GM21737 (cell line): Measurements from ENCODE around the gene HINT3.
A peak's percentile ranks its signal among the peaks of the same experiment; 100 is the strongest.
"Not testable (repeated sequence)": the region's sequence is repeated elsewhere in the genome, so short reads cannot be mapped to it uniquely, and the experiment has no call there.

Experiments used
- ATAC-seq: cut with Tn5 transposase; IDR thresholded peaks from one replicate; pipeline ENCODE4 v1.9.1; 2021; ENCODE audit warnings: mild to moderate bottlenecking, moderate library complexity; ENCODE audit not compliant: unreplicated experiment

The HINT3 gene

DNA sequence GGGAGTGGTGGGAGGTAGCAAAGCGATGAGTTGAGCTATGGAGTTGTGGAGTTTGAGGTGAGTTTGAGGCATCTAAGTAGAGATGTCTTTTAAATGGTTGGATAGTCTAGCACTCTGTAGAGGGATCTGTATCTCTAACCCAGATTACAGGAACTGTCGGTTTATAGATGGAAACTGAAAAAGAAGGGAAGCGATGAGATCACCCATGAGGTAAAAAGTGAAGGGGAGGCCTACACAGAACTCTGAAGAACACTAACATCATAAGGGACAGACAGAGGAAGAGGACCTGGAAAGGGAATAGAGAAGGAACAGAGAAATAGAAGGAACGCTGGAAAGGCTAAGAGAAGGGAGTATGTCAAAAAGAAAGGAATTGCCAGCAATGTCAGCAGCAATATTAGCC, 2.5 kb downstream of the HINT3 start:
- ATAC-seq = no peak

DNA sequence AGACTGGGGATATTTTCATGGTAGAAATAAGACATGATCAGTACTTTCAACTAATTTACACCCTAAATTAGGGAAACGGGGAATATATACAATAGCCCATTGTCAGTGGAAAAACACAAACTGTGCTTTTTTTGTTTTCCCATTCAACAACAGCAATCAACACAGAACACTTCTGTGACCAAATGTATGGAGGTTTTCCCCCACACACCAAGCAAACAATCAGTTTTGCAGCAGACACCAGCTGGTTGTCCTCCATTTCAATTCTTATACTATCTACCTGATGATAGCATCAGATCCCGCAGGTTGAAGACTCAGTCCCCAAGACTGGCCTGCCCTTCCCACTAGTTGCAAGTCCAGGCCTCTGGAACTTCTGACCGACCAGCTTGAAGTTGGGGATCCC, 4.5 kb downstream of the HINT3 start:
- no peak for ATAC-seq

DNA sequence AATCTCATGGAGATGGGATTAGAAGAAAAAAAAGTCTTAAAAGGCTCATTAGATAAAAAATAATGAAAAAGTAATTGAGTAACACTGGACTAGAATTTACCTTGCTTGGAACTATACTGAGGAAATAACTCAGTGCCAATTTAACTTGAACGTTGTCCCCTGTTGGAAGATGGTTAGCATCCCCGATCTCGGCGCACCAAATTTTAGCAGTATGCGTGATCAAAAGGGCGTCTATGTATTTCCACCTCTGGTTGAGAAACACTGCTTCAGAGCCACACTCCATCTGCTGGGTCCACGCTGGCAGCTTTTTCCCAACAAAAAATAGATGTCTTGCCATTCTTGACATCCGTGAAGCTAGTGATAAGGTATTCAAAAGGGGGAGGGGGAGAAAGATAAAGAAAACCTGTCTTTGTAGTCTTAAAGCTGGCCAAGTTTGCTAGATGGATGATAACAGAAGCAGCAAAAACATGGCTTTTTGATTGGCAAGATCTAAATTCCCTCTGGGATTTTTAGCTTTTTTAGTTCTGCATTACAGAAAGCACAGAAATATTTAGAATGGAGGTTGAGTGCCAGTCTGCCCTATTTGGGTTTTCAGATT, 6.4 kb downstream of the HINT3 start:
- no peak for ATAC-seq

DNA sequence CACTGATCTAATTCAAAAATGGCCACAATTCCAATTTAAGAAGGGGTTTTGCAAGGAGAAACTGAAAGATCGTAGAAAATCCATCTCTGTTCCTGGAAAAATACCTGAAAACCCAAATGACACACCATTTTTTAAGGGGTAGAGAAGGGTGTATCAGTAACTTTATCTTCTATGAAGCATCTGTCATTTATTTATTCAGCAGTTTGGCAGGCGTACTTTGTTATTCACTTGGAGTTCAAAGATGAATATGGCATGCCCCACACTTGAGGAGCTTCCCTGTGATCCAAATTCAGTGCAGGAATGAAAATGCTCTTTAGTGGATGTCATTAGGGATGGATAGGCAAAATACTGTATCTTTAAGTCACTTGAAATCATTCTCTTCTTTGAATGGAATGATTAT, 7.2 kb downstream of the HINT3 start:
- no peak for ATAC-seq

DNA sequence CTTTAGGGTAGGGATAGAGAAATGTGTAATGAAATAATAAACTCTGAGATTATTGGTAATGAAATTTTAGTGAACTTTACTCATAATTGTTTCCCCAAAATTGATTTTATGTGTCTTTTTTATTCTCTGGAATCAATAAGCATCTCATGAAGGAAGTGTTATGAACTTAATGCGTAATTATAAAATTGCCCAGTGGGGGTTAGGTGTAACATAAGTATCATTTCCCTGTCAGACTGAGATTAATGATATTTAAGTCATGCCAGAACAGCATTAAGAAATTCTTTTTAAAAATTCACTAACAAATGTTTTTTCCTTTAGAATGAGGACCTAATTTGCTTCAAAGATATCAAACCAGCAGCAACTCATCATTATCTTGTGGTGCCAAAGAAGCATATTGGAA, 10.0 kb downstream of the HINT3 start:
- ATAC-seq = no peak

DNA sequence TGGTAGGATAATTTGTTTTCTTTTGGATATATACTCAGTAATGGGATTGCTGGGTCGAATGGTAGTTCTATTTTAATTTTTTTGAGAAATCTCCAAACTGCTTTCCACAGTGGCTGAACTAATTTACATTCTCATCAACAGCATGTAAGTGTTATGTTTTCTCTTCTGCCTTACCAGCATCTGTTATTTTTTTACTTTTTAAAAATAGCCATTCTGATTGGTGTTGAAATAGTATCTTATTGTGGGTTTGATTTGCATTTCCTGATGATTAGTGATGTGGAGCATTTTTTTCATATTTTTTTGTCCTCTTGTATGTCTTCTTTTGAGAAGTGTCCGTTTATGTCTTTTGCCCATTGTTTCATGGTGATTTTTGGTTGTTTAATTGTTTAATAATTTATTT, 11.9 kb downstream of the HINT3 start:
- ATAC-seq = no peak

DNA sequence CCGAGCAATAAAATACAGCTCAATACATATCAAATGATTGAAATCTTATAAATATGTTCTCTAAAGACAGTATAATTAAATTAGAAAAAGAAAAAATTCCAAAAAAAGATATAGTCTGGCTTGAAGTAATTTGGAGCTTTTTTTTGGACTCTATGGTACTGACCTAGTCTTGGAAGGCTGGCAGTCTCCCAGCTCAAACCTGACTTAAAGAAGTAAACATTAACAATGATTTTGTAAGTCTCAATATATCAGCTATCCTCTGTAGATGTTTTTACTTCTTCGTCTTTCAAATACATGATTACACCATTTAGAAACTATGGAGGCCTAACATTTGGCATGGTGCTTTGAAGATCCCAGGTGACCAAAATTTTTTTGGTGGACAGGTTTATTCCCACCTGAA, 14.2 kb downstream of the HINT3 start:
- ATAC-seq = no peak

DNA sequence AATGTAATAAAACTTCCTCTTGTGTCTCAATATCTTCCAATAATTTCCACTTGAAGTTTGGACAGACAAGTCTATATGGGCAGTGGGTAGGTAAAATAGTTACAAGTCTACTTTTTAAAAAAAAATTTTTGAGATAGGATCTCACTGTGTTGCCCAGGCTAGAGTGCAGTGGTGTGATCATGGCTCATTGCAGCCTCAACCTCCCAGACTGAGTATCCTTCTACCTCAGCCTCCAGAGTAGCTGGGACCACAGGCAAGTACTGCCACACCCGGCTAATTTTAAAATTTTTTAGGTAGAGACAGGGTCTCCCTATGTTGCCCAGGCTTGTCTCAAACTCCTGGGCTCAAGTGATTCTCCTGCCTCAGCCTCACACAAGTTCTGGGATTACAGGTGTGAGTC, 15.9 kb downstream of the HINT3 start:
- ATAC-seq = not testable (repeated sequence)

DNA sequence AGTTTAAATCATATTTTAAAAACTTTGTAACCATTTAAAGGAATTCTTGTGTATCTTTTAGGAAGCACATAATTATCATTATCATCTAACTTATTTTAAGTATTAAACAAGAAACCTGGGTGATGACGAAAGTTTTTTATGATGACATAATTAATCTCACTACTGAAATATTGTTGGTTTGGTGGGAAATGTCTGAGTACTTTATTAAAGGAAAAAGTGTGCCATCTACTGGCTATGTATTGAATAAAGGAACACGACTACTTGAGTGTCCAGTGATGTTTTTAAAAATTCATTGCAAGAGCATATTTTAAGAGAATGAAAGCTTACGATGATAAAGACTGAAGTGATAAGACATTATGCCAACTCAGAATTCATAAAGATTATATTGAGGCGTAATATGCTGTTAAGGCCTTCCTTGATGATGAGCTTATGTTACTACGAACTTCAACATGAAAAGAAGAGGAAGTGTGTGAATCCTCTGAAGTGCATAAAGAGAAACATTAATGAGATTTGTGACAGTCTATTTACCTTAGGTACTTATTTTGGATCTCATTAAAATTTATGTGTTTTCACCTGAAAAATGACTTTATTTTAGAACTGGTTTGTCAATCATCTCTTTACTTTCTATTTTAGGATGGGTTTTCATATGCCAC, 17.8 kb downstream of the HINT3 start:
- ATAC-seq = peak; percentile 85

DNA sequence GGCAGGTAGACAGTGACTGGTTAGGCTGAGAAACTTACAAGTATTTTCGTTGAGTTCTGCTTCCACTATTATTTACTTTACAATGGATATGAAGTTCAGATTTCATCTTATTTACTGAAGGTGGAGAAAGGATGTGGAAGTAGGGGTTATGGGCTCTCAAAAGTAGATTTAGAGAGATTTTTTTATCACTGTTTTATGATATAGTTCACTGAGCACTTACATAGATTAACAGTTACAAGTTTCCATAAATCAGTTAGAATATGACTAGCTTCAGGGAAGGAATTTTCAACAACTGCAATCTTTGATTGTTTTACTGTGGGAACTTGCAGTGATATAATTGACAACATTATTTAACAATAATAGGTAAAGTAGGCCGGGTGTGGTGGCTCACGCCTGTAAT, 22.5 kb downstream of the HINT3 start:
- no peak for ATAC-seq

DNA sequence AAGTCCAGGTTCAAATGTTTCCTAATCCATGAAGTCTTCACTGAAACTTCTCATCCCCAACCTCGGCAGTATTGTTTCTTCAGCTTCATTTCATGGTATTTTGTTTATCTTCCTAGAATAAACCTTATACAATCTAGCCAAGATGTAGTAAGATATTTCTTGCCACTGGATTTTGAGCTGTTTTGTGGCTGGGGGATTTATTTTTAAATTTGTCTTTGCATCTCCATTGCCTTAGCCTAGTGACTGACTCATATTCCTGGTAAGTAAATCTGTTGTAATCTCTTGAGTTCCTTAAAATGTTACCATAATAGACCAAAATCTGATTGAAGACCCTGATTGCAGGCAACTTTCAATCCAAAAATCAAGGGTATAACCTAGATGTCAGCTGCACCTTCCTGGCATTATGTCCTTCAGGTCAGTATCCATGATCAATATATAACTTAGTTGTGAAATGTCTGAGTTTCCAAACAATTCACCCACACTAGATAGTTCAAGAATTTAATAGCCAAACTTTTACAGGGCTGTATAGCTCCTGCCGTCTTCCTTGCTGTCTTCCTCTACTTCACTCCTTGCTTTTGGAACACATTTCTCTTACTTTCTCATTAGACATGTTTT, 25.1 kb downstream of the HINT3 start:
- ATAC-seq = no peak

DNA sequence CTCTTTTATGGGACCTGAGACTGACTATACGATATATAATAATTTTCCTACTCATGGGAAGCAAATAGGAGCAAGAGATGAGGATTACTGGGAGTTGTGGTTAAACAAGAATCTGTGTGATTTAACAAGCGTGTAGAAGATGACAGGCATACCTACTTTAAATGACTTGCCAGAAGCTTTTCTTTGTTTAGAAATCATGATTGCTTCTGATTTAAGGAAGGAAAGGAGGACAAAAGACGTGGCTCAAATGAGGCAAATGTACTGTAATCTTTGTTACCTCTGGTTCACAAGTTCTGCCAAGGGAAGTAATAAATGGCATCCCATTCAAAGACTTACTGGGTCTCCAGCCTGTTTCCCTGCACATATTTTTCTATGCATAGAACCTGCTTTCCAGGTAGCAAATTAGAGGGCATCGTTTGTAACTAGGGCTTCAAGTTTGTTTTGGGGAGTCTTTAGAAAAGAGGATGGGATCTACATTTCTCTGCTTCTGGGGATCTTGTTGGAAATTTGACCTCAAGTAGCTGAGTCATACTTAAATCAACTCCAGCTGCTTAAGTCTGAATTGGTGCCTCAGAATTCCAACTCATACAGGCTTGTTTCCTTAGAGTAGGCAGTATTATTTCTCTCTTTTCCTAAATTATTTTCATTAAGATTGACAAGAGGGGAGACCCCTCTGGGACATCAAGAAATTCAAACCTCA, 26.8 kb downstream of the HINT3 start:
- no peak for ATAC-seq

DNA sequence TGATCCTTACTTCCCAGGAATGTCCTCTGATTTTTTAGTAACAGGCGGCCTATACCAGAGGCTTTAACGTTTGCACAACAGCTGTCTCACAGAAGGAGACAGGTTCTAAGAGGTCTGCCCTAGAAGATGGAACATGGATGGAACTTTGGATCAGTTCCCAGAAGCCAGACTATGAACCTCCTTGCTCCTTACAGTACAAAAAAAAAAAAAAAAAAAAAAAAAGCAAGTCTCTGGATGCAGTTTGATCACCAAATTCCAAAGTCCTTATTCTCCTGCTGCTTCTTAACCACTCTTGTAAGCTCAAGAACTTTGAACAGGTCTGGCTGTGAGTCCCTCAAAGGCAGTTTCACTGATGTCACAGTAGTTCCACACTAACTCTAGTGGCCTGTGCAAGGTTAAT, 27.7 kb downstream of the HINT3 start:
- no peak for ATAC-seq

DNA sequence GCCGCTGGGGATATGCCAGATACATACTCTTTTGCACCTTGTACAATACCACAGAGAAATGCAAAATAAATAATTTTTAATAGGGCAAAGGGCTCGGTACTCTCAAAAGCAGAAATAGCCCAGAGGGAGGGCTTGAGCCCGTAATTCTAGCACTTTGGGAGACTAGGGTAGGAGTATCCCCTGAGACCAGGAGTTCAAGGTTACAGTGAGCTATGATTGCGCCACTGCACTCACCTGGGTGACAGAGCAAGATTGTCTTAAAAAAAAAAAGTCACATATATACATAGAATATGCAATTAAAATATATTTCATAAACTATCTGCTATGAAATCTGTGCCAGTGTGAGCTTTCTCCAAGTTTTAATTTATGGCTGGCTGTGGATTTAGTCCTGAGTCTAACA, 29.0 kb downstream of the HINT3 start:
- no peak for ATAC-seq

DNA sequence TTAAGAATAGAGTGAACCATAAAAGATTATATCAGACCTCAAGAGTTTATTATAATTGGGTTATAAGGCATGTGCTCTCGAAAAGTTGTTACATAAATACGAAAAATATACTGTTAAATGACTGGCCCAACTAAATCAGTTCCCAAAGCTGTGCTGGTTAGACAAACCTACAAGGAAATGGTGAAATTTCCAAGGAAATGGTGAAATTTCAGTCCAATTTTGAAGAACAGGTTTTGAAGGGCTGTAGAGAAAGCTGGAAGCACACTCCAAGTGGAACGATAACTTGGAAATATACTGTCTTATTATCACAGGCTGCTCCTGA, 29.4 kb downstream of the HINT3 start:
- no peak for ATAC-seq

DNA sequence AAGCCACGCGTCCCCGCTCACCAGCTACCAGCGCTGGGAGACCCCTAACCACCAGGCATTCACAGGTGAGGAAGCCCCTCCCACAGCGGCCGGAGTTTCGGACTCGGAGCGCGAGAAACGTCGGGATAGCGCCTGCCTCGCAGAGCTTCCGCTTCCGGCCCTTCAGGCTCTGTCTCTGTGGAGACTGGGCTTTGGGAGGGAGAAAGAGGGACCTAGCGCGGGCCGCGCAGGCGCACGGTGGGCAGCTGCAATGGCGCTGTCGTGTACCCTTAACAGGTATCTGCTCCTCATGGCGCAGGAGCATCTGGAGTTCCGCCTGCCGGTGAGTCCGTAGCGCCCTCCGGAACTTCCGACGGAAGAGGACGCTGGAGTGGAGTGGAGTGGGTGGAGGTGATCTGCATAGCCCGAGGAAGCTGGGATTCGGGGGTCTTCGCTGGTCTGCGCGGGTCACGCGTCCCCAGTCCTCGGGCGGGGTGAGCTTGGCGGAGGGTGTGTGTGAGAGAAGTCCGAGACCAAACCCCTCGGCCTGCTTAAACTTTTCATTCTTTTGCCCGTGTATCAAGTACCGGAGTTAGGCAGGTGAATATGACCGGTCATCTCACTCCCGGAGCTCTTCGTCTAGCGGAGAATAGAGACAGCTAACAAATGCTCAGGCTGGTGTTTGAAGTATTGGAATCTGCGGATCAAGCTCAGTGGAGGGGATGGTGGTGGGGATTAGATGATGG, 29.9 kb downstream of the HINT3 start, which contains the start of gene TRMT11:
Gene TRMT11, plus strand, starts transcription at position 240 of the 725 bp plus-strand sequence. Its CDS starts 11 bp downstream, at position 251.
- peak; percentile 98 for ATAC-seq

DNA sequence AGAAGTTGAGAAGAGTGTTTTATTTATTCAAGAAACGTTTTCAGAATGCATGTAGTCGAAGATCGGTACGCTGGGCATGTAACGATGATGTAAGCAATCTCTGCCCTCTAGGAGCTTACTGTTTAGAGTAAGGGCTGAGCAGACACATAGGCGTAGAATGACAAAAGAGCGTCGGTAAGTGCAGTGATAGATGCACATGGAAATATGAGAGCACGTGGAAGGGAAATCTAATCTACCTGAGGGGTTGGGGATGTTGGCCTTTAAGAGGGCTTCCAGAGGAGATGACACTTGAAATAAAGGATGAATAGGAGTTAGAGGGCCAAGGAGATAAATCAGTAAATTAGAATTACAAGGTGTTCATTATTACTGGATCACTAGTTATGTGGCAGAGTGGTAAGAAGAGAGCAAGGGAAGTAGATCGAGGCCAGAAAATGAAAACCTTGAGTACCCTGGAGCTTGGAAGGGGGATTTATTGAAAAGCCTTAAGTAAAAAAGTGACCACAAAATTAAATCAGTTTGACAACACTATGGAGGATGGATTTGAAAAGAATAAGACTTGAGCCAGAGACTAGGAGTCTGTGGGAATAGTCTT, 30.6 kb downstream of the HINT3 start:
- peak; percentile 20 for ATAC-seq

DNA sequence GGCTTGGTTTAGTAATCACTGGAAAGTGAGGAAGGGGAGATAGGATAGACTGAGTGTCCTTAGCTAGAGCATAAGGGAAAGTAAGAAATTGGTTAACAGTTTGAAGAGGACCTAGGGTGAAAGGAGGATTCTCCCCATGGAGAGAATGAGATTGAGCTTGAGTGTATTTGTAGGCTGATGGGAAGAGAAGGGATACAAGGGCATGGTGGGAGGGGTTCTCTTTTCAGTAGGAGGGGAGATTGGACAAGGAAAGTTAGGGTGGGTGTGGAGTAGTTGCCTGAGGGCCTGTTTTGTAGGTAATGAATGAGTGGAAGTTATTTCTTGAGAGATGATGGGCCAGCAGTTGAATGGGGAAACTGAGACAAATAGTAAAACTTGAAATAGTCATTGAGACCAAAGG, 31.7 kb downstream of the HINT3 start:
- ATAC-seq = no peak

DNA sequence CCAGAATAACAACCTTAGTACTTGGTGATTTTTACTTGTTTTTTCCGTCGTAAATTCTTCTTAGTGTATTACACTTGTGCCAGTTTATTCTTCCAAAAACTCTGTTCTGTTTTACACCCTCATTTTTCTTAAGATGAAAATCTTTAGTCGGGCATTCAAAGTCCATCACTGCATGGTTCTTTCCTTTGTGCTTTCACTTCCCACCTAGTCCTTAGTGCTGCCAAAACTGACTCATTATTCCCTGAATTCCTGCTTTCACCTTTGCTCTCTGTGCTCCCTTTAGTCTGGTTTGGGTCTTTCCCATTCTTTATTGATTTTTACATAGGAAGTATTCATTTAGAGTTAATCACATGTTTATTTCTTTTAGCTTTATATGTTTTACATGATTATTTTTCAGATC, 33.1 kb downstream of the HINT3 start:
- no peak for ATAC-seq

DNA sequence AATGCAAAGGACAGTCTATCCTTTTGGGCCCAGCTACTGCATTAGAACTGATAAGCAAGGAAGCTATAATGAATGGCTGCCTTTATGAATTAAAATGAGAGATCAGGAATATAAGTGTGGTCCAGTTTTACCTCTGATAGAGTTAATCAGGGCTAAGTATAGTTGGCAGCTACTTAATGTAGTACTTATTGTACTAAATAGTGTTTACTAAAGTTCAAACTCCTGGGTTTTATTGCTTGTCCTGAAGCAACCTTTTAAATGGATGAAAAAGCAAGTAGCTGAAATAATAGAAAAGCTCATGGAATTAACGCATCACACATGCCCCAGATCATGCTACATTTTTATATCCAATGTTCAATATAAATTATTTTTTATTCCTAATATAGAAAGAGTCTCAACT, 35.1 kb downstream of the HINT3 start:
- no peak for ATAC-seq
